Measurements from ENCODE around the gene GPR18. TPM values are rescaled to one million over a fixed set of nuclear protein-coding genes. Genes with fewer than 3 reads are reported as not detected.

GPR18 gene
- total RNA-seq, result 12.0 and 15.9 TPM in 2 replicates

GRCh38 chr13:99258210-99258860 lies at the start of gene GPR18:
Gene GPR18, minus strand, starts transcription at chr13:99258379. Its CDS starts 2,507 bp downstream, at chr13:99255872.
- DNase-seq (ENCODE audit: low spot score), result no peak
- no peaks in the 10 kb centered on the region for H3K9me3 Mint-ChIP-seq
- intact Hi-C loops (cut with micrococcal nuclease), result loop anchor here (1.0 to 5.0 kb wide), 11 partner anchors 8 to 406 kb away; partner anchors contain the start of gene CLYBL
- H3K4me3 Mint-ChIP-seq, result peak within 1 kb of the TSS; percentile 88
- H3K4me1 Mint-ChIP-seq (ENCODE audit: low read depth), result peaks cover 66% of the 10 kb centered on the region
- peaks cover 42% of the 10 kb centered on the region for H3K36me3 Mint-ChIP-seq (ENCODE audit: low read depth)
- H3K27me3 Mint-ChIP-seq (ENCODE audit: insufficient read depth), result no peaks in the 10 kb centered on the region
- H3K27ac Mint-ChIP-seq, result peak within 1 kb of the TSS; percentile 89

DNA sequence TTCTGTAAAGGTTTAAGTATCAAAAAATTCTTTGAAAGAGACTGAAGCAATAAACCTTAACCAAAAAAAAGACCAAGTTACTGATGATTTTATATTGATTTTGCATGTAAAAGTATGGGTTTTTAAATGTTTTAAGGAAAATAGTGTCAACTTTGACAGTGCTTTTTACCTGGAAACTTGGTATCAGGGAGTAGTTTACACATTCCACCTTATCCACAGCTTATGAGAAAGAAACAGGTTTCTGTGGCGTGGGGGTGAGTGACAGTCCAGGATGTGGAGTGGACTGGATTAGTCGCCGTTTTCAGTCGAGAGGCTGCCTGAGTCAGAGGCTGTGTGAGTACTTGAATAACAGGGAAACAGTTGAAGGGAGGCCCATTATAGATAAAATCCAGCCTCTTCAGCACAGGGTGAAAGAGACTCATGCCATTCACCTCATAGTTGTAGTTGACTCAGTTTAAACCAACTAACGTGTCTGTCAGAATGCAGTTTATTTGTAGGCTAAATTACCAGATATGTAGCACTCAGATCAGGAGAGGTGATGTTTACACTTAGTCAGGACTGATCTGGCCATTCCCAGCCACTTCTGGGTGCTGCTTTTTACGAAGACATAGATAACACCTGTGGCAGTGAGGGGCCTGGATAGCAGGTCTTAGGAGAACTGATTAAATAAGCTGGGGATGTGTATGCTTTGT lies 49.6 kb upstream of the GPR18 start:
- intact Hi-C loops (cut with micrococcal nuclease), result loop anchor here (1.0 to 10.0 kb wide), 13 partner anchors 8 to 831 kb away; partner anchors contain the start of gene CLYBL
- peak overlapping the region; percentile 87 for H3K27ac Mint-ChIP-seq

DNA sequence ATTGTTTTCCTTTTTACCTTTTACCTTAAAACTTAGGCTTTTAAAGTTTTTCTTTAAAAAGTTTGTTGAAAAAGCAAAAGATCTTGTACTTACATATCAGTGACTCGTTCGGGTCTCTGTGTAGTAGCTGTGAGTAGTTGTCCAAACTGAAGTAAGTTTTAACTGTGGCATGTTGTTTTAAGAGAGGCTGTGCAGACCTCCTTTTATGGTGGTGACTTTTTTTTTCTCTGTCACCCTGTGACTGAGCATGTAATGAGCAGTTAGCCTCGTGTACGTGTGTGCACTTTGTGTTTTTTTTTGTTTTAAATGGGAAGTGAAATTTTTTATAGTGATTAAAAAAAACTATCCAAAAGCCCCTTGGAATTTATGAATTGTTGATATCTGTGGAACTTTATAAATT lies 49.1 kb upstream of the GPR18 start, which contains the start of gene GPR183:
TSS of gene GPR183 (minus strand) at position 153 of the 400 bp plus-strand sequence. CDS start 11,254 bp downstream, outside the sequence.
- Mint-ChIP-seq H3K36me3 (ENCODE audit: low read depth) (peaks cover 32% of the 10 kb centered on the region), H3K9me3 (no peaks in the 10 kb centered on the region), H3K27me3 (ENCODE audit: insufficient read depth) (no peaks in the 10 kb centered on the region), H3K4me1 (ENCODE audit: low read depth) (peaks cover 88% of the 10 kb centered on the region), H3K4me3 (peak within 1 kb of the TSS; percentile 83), H3K27ac (peak within 1 kb of the TSS; percentile 87)
- intact Hi-C loops (cut with micrococcal nuclease), result loop anchor here (1.0 to 10.0 kb wide), 7 partner anchors 8 to 298 kb away; partner anchors contain the start of gene CLYBL
- DNase-seq (ENCODE audit: low spot score), result no peak

More for the DNA sequence above, 49.6 kb upstream of the GPR18 start:
- H3K36me3 Mint-ChIP-seq (ENCODE audit: low read depth), result peaks cover 36% of the 10 kb centered on the region
- peaks cover 88% of the 10 kb centered on the region for H3K4me1 Mint-ChIP-seq (ENCODE audit: low read depth)
- peak overlapping the region; percentile 83 for H3K4me3 Mint-ChIP-seq
- DNase-seq (ENCODE audit: low spot score), result peak; percentile 42
- no peaks in the 10 kb centered on the region for H3K9me3 Mint-ChIP-seq
- H3K27me3 Mint-ChIP-seq (ENCODE audit: insufficient read depth), result no peaks in the 10 kb centered on the region

DNA sequence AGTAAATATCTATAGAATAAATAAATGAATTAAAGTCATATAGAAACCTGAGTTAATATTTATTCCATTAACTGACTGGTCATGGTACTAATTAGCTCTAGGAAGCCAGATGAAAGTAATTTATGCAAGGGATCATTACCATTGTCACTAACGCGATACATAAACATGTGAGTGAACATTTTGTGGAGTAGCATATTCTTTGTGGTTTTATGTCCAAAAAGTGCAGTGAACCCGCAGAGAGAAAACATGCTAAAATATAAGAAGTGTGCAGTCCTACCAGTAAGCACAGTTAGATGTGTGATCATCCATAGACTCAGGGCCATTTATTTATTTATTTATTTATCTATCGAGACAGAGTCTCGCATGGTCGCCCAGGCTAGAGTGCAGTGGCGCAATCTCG lies 47.4 kb upstream of the GPR18 start:
- H3K27me3 Mint-ChIP-seq (ENCODE audit: insufficient read depth), result no peaks in the 10 kb centered on the region
- peak overlapping the region; percentile 83 for H3K27ac Mint-ChIP-seq
- peaks cover 30% of the 10 kb centered on the region for H3K36me3 Mint-ChIP-seq (ENCODE audit: low read depth)
- peak overlapping the region; percentile 83 for H3K4me3 Mint-ChIP-seq
- no peaks in the 10 kb centered on the region for H3K9me3 Mint-ChIP-seq
- peaks cover 81% of the 10 kb centered on the region for H3K4me1 Mint-ChIP-seq (ENCODE audit: low read depth)
- intact Hi-C loops (cut with micrococcal nuclease), result loop anchor here (5.0 to 10.0 kb wide), 2 partner anchors 218 to 299 kb away; partner anchors contain the start of gene CLYBL
- no peak for DNase-seq (ENCODE audit: low spot score)

DNA sequence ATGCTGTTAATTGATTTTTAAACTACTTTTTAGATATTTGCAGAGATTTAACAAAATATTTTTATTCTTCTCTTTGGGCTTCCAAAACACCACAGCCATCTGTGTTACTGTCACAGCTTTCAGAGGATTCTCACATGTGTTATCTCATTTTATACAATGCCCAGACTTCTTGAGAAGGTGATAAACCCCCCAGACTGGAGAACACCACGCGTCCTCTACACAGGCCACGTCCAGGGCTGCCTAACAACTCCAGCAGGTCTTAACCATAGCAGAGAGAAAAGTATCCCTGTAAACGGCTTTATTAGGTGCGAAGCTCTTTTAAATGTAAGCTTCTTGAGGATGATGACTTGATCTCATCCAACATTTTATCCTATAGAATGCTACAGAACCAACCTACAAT lies 47.0 kb upstream of the GPR18 start:
- peaks cover 30% of the 10 kb centered on the region for H3K36me3 Mint-ChIP-seq (ENCODE audit: low read depth)
- intact Hi-C loops (cut with micrococcal nuclease), result loop anchor here (5.0 to 10.0 kb wide), 2 partner anchors 218 to 300 kb away; partner anchors contain the start of gene CLYBL

DNA sequence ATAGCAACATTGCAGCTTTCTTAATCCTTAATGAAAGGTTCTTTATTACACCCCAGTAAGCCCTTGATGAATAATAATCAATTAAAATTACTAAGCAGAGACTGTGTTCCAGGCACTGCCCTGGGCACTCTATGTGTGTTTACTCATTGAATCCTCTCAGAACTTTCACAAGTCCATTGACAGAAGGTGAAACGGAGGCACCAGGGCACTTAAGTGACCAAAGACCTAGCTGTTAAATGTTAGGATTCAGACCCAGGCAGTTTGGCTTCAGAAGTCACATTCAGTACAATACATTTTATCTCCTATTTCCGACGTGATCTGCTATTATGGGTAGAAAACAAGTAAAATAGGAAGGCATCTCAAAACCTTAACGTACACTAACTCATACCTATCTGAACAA lies 46.4 kb upstream of the GPR18 start:
- peaks cover 30% of the 10 kb centered on the region for H3K36me3 Mint-ChIP-seq (ENCODE audit: low read depth)
- no peaks in the 10 kb centered on the region for H3K27me3 Mint-ChIP-seq (ENCODE audit: insufficient read depth)
- intact Hi-C loops (cut with micrococcal nuclease), result loop anchor here (10.0 kb wide), 1 partner anchor 300 kb away; the partner anchor contains the start of gene CLYBL
- H3K9me3 Mint-ChIP-seq, result no peaks in the 10 kb centered on the region
- H3K4me1 Mint-ChIP-seq (ENCODE audit: low read depth), result peaks cover 81% of the 10 kb centered on the region
- no peak for DNase-seq (ENCODE audit: low spot score)
- H3K27ac Mint-ChIP-seq, result peak overlapping the region; percentile 91
- peak overlapping the region; percentile 85 for H3K4me3 Mint-ChIP-seq

More for the DNA sequence above, 47.0 kb upstream of the GPR18 start:
- peaks cover 77% of the 10 kb centered on the region for H3K4me1 Mint-ChIP-seq (ENCODE audit: low read depth)
- peak overlapping the region; percentile 83 for H3K4me3 Mint-ChIP-seq
- H3K9me3 Mint-ChIP-seq, result no peaks in the 10 kb centered on the region
- no peak for DNase-seq (ENCODE audit: low spot score)
- peak overlapping the region; percentile 66 for H3K27ac Mint-ChIP-seq
- no peaks in the 10 kb centered on the region for H3K27me3 Mint-ChIP-seq (ENCODE audit: insufficient read depth)

DNA sequence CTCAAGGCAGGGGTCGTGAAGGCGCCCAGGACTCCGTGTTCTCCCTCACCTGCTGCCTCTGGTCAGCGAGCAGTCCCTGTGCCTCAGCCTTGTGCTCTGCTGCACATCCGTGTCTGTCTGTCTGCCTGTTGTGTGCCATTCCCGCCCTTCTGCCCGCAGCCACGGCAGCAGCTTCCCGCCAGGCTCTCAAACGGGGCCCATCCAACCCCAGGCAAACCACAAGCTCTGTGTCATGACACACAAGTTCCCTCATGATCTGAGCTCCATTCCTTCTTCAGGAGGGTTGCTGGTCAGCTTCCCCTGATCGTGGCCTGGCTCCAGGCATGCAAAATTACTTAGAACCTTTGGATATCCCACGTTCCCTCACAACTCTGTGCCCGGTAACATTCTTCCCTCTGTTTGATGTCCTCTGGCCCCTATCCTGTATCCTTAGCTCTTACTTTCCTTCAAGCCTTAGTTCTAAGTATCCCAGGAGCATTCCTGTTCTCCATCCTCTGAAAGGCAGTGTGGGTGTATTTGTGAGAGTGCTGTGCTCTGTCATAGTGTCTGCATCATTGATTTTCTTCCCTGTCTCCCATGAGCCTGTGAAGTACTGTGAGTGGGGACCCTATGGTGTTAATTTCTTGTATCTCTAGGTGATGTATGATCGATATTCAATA lies 45.8 kb upstream of the GPR18 start:
- Mint-ChIP-seq H3K4me1 (ENCODE audit: low read depth) (peaks cover 86% of the 10 kb centered on the region), H3K27ac (peak overlapping the region; percentile 91), H3K27me3 (ENCODE audit: insufficient read depth) (no peaks in the 10 kb centered on the region), H3K4me3 (peak overlapping the region; percentile 85), H3K36me3 (ENCODE audit: low read depth) (peaks cover 30% of the 10 kb centered on the region), H3K9me3 (no peaks in the 10 kb centered on the region)
- peak; percentile 45 for DNase-seq (ENCODE audit: low spot score)
- intact Hi-C loops (cut with micrococcal nuclease), result loop anchor here (10.0 kb wide), 1 partner anchor 301 kb away; the partner anchor contains the start of gene CLYBL

DNA sequence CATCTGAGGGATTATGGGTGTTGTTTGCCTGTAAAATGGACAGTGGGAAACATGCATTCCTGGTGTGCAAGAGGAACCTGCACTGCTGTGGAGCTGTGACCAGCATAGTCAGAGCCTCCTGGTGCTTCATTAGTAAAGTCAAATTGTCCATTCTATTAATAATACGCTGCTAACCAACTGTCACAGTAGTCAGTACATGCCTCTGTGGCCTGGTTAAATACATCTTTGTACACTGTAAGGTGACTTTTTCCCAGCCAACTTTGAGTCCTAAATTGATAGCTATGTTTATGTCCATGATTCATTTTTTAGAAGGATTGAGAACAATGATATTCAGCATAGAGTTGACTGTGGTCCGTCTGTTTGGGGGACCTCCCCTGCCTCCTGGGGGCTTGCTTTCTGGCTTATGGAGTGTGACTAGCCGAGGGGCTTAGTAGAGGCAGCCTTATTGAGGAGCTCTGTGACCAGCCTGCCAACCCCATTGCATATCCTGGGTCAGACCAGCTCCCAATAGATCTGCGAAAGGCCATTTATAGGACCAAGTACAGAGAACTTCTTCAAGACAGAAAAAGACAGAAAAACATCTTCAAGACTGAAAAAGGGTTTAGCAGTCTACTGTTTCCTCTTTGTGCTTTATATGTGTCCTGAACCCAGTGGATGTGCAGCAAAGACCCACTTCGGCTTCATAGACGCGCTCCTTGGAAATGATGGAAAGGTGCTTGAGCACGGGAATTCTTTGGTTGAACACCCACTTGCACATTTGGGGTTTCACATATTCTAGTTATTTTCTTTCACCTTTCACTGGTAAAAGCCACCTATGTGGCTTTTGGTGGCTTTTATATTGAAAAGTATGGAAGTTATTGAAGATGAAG lies 44.7 kb upstream of the GPR18 start:
- no peak overlapping the region for H3K27ac Mint-ChIP-seq
- peaks cover 21% of the 10 kb centered on the region for H3K36me3 Mint-ChIP-seq (ENCODE audit: low read depth)
- H3K27me3 Mint-ChIP-seq (ENCODE audit: insufficient read depth), result no peaks in the 10 kb centered on the region
- no peak for DNase-seq (ENCODE audit: low spot score)
- peak overlapping the region; percentile 85 for H3K4me3 Mint-ChIP-seq
- H3K9me3 Mint-ChIP-seq, result no peaks in the 10 kb centered on the region
- H3K4me1 Mint-ChIP-seq (ENCODE audit: low read depth), result peaks cover 88% of the 10 kb centered on the region
- intact Hi-C loops (cut with micrococcal nuclease), result loop anchor here (10.0 kb wide), 1 partner anchor 302 kb away; the partner anchor contains the start of gene CLYBL

GRCh38 chr13:99301913-99302636 lies 43.9 kb upstream of the GPR18 start:
- no peaks in the 10 kb centered on the region for H3K9me3 Mint-ChIP-seq
- H3K27me3 Mint-ChIP-seq (ENCODE audit: insufficient read depth), result no peaks in the 10 kb centered on the region
- peak overlapping the region; percentile 64 for H3K4me3 Mint-ChIP-seq
- intact Hi-C loops (cut with micrococcal nuclease), result loop anchor here (10.0 kb wide), 1 partner anchor 303 kb away; the partner anchor contains the start of gene CLYBL
- peak overlapping the region; percentile 73 for H3K27ac Mint-ChIP-seq
- H3K4me1 Mint-ChIP-seq (ENCODE audit: low read depth), result peaks cover 88% of the 10 kb centered on the region
- peaks cover 27% of the 10 kb centered on the region for H3K36me3 Mint-ChIP-seq (ENCODE audit: low read depth)
- no peak for DNase-seq (ENCODE audit: low spot score)

GRCh38 chr13:99301056-99301838 lies 43.1 kb upstream of the GPR18 start:
- intact Hi-C loops (cut with micrococcal nuclease), result loop anchor here (10.0 kb wide), 1 partner anchor 304 kb away; the partner anchor contains the start of gene CLYBL

More at GRCh38 chr13:99301056-99301838, 43.1 kb upstream of the GPR18 start:
- no peak for DNase-seq (ENCODE audit: low spot score)
- H3K9me3 Mint-ChIP-seq, result no peaks in the 10 kb centered on the region
- H3K36me3 Mint-ChIP-seq (ENCODE audit: low read depth), result peaks cover 30% of the 10 kb centered on the region
- H3K4me3 Mint-ChIP-seq, result no peak overlapping the region
- H3K27ac Mint-ChIP-seq, result no peak overlapping the region
- H3K27me3 Mint-ChIP-seq (ENCODE audit: insufficient read depth), result no peaks in the 10 kb centered on the region
- H3K4me1 Mint-ChIP-seq (ENCODE audit: low read depth), result peaks cover 88% of the 10 kb centered on the region

Measured in activated T-helper 1 cell treated with anti-CD3 and anti-CD28 coated beads, Interleukin-12 subunit alpha, Interleukin-12 subunit beta, Interleukin-2, Interleukin-4 antibody, amounts not matched to agents 30 ng/mL and 10 ng/mL and 1 ng/mL, durations not matched to agents 14 hours and 24 hours and 36 hours (primary cell).